AG04450 (cell line): ENCODE data around the gene PDGFB. TPM values are rescaled to one million over a fixed set of nuclear protein-coding genes. Genes with fewer than 3 reads are reported as not detected.

Source experiments
- CTCF ChIA-PET: fragments of 300-600, 350-600 bp; formaldehyde crosslinking; extraction: SDS; loops from one replicate; lab custom pipeline; 2022; ENCODE audit warnings: antibody characterized with exemption, inconsistent platforms; lab: Charles Lee
- POLR2A ChIA-PET: fragments of 350-600 bp; formaldehyde crosslinking; extraction: SDS; loops from one replicate; lab custom pipeline; 2021; ENCODE audit warnings: antibody characterized with exemption, inconsistent platforms; lab: Yijun Ruan, JAX
- DNase-seq: peaks from one replicate; pipeline ENCODE4 v3.0.0-alpha.2; 2011; ENCODE audit warnings: low read depth, low spot score
- H3K27ac ChIP-seq: one replicate; pipeline ENCODE4 v1.5.1; 2012; ENCODE audit warnings: low read depth, low read length, control low read depth
- H3K27me3 ChIP-seq: one replicate; pipeline ENCODE4 v1.6.0; 2012; ENCODE audit warnings: low read length; ENCODE audit not compliant: control insufficient read depth, insufficient read depth
- H3K4me3 ChIP-seq: 2 replicates; pipeline ENCODE4 v1.5.1; 2011; ENCODE audit warnings: mild to moderate bottlenecking, low read depth, low read length, control low read depth
- H3K9me3 ChIP-seq: 2 replicates; pipeline ENCODE4 v1.5.1; 2012; ENCODE audit warnings: low read length; ENCODE audit not compliant: control insufficient read depth, insufficient read depth
- polyA plus RNA-seq: library from polyadenylated mRNA; depleted of rRNA; stranded (reverse); fragments of >200 nt; gene quantifications from 2 replicates; pipeline ENCODE4 v1.2.3, GENCODE V29; 2011
- TF ChIP-seq, protein P1 (sequence below): IDR thresholded peaks from 2 replicates; pipeline ENCODE4 v1.5.1; 2011; ENCODE audit warnings: low read depth, low read length, control low read depth, inconsistent platforms

The PDGFB gene
- polyA plus RNA-seq, 1 experiment = 0.19 TPM

DNA sequence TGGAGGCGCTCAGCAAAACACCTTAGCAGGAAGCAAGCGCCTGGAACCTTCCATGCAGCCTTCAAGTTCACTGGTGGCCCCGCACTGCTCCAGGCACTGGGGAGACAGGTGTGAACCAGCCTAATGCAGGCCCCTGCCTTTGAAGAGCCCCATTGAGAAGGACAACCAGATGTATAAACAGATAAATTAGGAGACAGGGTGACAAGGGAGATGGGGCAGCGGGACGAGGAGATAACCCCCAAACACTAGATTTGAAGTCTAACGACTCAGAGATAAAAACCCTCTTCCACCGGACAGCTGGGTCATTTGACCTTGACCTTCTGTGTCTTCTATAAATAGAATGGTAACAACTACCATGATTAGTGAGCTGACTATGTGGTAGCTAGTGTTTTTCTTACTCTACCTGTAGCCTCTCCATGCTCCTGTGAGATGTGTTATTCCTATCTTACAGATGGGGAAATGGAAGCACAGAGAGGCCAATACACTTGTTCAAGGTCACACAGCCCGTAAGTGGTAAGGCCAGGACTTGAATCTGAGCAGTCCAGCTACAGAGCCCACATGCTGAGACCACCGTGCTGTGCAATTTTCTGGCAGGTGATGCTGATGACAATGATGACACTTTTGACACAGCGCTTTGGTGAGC lies 2.0 kb upstream of the PDGFB start:
- ChIA-PET POLR2A (no interaction called here), CTCF (no interaction called here)
- H3K27ac ChIP-seq = no peak overlapping the region
- TF ChIP-seq, protein P1, sequence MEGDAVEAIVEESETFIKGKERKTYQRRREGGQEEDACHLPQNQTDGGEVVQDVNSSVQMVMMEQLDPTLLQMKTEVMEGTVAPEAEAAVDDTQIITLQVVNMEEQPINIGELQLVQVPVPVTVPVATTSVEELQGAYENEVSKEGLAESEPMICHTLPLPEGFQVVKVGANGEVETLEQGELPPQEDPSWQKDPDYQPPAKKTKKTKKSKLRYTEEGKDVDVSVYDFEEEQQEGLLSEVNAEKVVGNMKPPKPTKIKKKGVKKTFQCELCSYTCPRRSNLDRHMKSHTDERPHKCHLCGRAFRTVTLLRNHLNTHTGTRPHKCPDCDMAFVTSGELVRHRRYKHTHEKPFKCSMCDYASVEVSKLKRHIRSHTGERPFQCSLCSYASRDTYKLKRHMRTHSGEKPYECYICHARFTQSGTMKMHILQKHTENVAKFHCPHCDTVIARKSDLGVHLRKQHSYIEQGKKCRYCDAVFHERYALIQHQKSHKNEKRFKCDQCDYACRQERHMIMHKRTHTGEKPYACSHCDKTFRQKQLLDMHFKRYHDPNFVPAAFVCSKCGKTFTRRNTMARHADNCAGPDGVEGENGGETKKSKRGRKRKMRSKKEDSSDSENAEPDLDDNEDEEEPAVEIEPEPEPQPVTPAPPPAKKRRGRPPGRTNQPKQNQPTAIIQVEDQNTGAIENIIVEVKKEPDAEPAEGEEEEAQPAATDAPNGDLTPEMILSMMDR = no peak
- peaks cover 41% of the 10 kb centered on the region for H3K27me3 ChIP-seq
- no peak for DNase-seq
- no peak overlapping the region for H3K4me3 ChIP-seq
- H3K9me3 ChIP-seq = no peaks in the 10 kb centered on the region; the same call in 1 of the 2 replicates

DNA sequence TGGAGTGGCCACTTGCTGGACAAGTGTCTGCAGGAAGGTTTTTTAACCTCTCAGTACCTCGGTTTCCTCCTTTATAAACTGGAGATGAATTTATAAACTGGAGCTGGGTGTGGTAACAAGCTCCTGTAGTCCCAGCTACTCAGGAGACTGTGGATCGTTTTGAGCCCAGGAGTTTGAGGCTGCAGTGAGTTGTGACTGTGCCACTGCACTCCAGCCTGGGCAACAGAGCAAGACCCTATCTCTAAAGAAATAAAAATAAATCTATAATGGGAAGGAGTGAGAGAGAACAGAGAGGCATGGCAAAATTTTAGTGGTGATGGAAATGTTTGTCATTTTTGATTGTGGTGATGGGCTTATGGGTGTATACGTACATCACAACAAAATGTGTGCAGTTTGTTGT lies 1.4 kb upstream of the PDGFB start:
- CTCF ChIA-PET = no interaction called here
- H3K27me3 ChIP-seq = peaks cover 47% of the 10 kb centered on the region

DNA sequence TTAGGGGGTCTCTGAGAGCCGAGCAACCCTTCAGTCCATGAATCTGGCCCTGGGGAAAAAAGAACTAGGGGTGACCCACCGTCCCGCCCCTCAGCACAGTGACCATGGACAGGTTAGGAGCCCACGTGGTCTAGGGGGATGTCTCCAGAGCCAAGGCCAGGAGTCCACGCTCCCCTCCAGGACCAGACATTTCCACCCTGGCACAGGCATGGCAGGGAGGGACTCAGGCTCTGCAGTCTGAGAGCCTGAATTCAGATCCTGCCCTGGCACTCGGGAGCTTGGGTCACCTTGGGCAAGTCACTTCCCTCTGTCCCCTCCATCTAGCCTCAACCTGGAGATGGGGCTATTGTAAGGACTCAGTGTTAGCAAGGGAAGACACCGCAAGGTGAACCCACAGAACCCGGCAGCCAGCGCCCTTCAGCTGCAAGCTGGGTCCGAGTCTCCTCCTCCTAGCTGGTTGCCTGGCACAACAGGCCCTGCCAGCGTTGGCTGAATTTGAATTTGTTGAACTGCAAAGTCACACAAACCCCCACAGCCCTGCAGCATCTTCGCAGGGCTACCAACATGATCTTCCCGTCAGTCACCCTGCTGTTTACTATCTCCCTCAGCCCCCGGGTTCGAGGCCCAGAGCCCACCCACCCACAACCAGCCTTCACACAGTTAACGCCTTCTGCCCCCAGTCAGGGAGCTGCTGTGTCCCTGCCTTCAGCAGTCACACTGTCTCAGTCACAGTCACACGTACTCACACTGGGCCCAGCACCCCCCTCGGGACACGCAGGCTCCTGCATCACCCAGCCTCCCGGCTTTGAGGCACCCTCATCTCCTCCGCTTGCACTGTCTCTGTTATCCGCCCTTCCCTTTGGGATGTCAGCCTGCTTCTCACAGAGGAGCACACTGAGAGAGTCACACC lies 603 bp upstream of the PDGFB start:
- TF ChIP-seq, protein P1 = no peak
- no peak overlapping the region for H3K27ac ChIP-seq
- POLR2A ChIA-PET = interaction anchor here (0.5 to 1.3 kb wide), 3 partner anchors 31 to 553 kb away, joined by 3 to 5 read pairs (median 4); partner anchors contain the start of gene RPL3
- CTCF ChIA-PET = no interaction called here
- peaks cover 50% of the 10 kb centered on the region for H3K27me3 ChIP-seq
- no peak for DNase-seq
- H3K9me3 ChIP-seq = no peaks in the 10 kb centered on the region; the same call in 1 of the 2 replicates
- no peak overlapping the region for H3K4me3 ChIP-seq

More for the DNA sequence above, 1.4 kb upstream of the PDGFB start:
- H3K27ac ChIP-seq = no peak overlapping the region
- no peaks in the 10 kb centered on the region; the same call in 1 of the 2 replicates for H3K9me3 ChIP-seq
- POLR2A ChIA-PET = no interaction called here
- DNase-seq = no peak
- TF ChIP-seq, protein P1 = no peak
- H3K4me3 ChIP-seq = no peak overlapping the region

DNA sequence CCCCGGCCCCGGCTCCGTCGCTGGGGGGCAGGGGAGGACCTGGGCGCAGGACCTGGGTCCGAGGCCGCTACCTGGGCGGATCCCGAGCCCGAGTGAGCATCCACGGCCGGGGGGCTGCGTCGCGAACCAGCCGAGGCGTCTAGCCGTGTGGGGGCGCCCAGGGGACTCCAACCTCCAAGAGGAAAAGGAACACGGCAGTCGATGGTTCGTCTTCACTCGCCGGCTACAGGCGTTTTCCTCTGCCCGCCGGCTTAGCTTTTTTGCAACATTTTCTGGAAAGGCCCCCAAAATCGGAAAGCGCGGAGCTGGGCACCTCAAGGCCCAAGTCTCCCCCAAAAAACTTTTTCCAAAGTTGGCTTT lies 666 bp downstream of the PDGFB start:
- Histone ChIP-seq H3K27ac (no peak overlapping the region), H3K9me3 (no peaks in the 10 kb centered on the region; the same call in 1 of the 2 replicates), H3K27me3 (peaks cover 54% of the 10 kb centered on the region), H3K4me3 (peak overlapping the region; percentile 29)
- TF ChIP-seq, protein P1 = no peak
- DNase-seq = no peak
- ChIA-PET POLR2A (interaction anchor here (0.9 to 1.3 kb wide), 2 partner anchors 29 to 75 kb away, joined by 4 to 5 read pairs; partner anchors contain the start of gene RPL3), CTCF (no interaction called here)
